GM03348 (cell line): ENCODE data around the gene CHSY1.

ENCODE experiments used
- DNase-seq: peaks from one replicate; pipeline ENCODE4 v3.0.0; 2012; ENCODE audit warnings: low spot score

CHSY1 gene

DNA sequence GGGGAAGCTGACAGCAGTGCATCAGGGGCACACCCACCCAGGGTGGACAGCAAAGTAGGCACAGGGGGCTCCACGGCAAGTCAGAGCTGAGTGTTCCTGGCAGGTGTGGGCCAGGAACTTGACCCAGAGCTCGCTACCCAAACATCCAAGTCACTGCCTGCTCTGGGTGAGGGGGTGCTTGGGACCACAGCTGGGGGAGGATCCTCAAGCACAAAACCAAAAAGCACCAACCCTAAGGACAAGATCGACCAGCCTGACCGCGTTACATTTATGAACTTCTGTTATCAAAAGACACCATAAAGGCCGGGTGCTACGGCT is 101.2 kb downstream of the CHSY1 start:
- DNase-seq: no peak

DNA sequence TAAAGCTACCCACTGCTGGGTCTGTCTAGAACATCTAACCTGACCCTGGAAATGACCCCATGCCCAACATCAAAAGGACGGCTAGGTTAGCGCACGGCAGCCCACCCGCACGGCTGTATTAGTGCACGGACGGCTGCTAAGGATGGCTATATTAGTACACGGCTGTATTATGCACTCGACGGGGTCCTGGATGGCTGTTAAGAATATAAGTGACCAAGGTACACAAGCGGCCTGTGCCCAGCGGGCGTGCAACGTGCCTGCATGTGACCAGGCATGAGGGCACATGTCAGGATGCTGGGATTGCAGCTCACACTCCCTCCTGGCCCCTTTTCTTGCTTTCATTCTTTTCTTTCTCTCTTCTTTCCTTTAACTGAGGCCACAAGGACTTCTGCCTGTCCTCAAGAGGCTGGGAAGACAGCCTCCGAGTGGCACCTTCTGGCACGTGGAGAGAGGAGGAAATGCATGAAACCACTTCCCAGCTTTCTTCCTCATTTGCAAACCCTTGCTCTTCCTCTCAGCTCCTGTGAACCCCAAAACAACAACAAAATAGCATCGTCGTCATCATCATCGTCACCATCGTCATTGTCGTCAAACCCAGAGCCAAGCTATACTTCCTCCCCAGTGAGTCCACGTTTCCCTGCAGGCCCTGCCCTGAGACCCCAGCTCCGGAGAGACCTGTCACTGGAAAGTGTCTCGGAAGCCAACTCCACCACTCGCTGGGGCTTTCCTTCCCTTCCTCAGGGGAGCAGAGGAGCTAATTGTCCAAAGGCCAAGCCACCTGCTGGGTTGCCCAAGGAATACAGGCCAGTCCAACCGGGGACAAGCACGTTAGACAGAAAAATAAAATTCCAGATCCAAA is 101.8 kb downstream of the CHSY1 start:
- DNase-seq: no peak

GRCh38 chr15:101148881-101149664 is 102.8 kb downstream of the CHSY1 start:
- DNase-seq: no peak

DNA sequence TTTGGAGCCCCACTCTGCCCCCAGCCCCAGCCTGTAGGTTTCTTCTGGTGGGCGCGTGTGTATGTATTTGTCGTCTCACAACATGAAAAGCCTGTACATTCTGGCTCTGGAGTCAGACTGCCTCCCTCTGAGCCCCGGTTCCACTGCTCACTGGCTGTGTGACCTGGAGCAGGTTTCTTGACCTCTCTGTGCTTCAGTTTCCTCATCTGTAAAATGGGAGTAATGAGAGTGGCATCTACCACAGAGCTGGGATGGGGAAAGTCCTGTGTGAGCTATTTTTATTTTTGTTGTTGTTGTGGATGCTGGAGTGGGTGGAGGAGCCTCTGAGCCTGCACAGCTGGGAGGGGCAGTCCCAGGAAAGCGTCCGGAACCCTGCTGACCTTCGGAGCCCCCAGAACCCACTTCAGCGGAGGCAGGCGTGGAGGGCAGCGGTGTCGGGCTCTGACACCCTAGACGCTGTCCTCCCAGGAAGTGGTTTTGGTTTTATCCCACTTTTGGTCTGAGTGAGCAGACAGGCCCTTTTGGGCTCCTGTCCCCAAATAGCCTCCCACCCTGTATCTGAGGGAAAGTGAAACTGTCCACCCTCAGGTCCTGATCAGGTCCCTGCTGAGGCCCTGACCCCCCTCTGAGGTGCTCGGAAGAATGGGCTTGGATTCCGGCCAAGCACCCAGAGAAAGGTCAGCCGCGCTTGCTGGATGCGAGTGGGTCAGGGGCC is 103.5 kb downstream of the CHSY1 start:
- DNase-seq: no peak

DNA sequence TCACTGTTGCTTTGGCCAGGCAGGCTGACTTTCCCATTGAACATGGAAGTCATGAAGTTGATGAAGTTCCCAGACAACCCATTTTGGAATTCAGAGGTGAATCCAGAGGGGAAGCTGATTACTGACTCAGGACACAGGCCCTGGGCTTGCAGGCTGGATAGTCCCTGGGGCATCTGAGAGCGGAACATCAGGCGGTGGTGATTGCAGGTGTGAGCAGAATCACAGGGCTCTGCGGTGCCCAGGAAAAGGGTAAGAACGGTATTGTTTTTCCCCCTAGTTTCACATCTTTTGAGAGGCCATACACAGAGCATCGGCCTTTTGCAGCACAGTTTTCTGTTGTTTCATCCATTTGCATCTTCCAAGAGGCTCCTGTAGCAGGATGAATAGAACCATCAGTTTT is 104.7 kb downstream of the CHSY1 start:
- DNase-seq: no peak

GRCh38 chr15:101146118-101146702 is 105.6 kb downstream of the CHSY1 start:
- no peak for DNase-seq

- DNase-seq: no peak
Measured at GRCh38 chr15:101145362-101145761, 106.5 kb downstream of the CHSY1 start.

DNA sequence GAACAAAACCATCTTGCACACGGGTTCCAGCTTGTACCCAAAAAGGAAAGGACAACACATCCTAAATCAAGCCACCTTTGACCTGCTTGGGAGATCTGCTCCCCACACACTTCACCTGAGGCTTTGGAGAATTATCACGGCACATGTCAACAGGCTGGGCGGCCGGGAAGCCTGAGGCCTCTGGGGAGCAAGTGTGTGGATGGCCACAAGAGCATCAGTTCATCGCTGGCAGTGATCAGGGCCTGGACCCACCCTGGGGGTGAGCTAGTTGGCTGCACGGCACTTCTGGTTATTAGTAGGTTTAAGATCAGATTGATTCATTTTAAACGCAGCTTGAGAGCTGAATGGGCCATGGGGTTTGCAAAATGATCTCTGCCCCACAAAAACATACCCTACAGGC is 108.5 kb downstream of the CHSY1 start:
- DNase-seq: no peak

DNA sequence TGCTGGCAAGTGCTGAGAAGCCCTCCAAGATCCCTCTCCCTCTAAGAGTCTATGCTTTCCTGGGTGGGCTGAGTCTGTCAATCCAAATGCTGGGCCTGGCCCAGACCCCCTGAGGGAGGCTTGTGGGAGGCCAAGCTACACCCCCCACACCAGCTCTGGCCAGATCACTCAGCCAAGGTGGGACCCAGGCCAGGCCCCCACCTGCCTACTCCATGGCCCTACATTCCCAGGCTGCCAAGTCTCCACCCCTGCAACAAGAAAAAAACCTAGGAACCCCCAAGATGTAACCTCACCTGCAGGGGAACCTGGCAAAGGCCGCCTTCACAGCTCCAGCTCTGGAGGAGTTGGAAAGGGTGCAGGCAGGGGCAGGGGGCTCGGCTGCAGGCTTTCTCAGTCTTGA is 109.1 kb downstream of the CHSY1 start:
- DNase-seq: no peak

DNA sequence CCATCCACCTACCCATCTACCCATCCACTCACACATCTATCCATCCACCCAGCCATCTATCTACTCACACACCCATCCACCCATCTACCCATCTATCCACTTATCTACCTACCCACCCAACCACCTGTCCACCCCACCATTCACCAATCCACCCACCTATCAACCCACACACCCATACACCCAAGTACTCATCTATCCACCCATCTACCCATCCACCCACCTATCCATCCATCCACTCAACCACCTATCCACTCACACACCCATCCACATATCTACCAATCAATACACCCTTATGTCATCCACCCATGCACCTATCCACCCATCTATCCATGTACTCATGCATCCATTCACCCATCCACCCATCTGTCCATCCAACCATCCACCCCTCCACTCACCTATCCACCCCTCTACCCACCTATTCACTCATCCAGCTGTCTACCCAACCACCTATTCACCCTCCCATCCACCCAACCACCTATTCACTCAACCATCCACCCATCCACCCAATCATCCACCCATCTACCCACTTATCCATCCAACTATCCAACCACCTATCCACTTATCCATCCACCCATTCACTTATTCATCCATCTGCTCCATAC is 109.8 kb downstream of the CHSY1 start:
- DNase-seq: no peak

DNA sequence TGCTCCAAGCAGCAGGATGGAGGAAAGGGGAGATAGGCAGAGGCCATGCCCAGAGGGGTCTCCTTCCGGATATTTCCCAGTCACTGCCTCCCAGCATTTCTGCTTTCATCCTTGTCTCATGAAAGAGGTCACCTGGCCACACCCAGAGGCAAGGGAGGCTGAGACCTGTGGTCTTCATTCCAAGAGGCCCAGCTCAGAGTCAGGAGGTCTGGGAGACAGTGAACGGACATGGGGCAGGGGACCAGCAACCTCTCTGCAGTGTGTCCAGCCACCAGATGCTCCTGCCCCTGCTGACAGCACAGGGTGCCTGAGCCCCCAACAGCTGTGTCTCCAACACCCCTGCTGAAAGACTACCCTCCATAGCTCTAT is 111.2 kb downstream of the CHSY1 start:
- no peak for DNase-seq

DNA sequence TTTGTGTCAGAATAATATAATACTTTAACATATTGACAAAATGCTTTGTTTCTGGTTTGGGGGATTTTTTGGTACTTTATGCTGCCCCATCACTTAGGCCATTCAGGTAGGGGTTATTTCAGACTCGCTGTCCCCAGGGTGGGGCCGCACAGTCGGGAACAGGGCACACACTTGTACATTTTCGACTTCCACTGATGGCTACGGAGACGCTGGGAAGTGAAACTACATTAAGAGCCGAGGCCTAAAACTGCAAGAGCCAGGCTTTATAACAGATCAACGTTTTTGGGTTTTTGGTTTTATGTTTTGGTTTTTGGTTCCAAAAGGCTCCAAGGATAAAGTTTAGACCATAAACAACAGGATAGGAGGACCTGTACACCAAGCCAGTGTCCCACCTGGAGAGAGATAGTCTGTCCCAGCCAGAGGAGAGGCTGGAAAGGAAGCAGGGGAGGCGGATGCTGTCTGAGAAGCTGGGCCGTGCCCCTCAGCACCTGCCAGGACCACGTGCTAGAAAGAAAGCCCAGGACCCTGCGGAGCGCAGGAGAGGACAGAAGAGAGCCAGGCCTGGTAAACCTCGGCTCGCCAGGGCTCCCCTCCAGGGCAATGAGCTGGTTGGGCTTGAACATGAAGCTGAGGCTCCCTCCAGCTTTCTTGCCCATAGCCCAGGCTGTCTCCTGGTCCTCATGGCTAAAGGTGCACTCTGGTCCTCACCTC is 111.7 kb downstream of the CHSY1 start:
- no peak for DNase-seq

GRCh38 chr15:101138913-101139880 is 112.7 kb downstream of the CHSY1 start:
- DNase-seq: no peak

GRCh38 chr15:101138086-101138660 is 113.7 kb downstream of the CHSY1 start:
- no peak for DNase-seq

DNA sequence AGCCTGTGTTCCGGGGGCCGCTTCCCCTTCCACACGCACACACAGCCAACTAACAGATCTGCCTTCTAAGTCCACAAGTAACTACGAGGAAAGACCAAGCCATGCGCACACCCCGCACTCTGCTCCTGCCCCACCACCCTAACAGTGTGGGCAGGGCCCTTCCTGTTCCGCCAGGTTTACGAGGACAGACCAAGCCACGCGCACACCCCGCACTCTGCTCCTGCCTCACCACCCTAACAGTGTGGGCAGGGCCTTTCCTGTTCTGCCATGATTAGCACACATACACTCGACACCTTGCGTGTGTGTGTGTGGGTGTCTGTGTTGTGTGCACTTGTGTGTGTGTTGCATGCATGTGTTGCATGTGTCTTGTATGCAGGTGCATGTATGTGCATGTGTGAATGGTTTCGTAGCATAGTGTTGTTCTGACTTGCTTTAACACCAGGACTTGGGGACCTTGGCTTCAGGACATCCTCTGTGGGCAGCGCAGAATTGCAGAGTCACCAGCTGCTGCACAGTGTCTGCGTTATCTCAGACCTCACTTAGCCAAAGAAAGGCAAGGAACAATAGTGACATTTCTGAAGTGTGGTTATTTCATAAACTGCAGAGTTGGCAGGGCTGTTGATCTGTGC is 114.4 kb downstream of the CHSY1 start:
- DNase-seq: no peak

DNA sequence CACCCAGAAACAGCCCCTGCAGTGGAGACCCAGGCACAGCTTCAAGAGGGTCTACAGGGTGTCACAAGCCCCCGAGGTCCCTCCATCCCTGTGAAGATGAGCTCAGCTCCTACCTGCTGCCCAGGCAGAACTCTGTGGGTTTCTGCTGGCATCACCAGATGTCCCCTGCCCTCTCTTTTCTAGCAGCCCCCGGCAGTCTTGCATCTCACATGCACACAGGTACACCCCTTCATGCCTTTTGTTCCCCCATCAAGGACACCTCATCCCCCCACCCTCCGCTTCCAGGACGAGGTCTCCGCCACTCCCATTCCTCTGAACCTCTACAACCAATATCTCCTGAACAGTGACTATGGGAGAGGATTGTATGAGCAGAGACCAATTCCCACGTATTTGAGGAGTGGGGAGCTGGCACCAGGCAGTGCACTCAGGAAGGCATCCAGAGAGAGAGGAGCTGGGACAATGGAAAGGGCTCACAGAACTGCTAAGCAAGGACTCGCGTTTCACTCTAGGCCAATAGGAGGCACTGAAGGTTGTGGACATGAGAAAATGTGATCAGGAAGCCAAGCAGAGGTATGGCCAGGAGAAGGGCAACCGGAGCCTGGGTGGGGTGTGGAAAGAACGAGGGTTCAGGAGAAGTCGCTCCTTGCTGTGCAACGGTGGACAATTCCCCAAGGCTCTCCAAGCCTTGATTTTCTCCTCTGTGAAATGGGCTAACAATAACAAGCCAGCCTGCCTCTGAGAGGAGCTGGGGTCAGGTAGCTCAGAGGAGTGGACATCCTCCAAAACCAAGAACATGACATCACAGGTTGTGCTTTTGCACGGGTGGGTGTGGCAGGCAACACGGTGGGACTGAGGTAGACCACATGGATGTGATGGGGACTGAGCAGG is 115.2 kb downstream of the CHSY1 start:
- DNase-seq: no peak

GRCh38 chr15:101135532-101136166 is 116.2 kb downstream of the CHSY1 start:
- no peak for DNase-seq

- no peak for DNase-seq
Measured at GRCh38 chr15:101134780-101135179, 117.1 kb downstream of the CHSY1 start.
